Measurements from ENCODE around the gene GUCY2F.

Gene GUCY2F

GRCh38 chrX:109399831-109400230, 82.1 kb downstream of the GUCY2F start:
- Histone ChIP-seq H3K9ac (ENCODE audit: low read length) (no peak overlapping the region), H3K4me1 (ENCODE audit: low read length) (no peaks in the 10 kb centered on the region), H2AFZ (ENCODE audit: low read depth, low read length) (no peak overlapping the region), H3K4me3 (ENCODE audit: low read length) (no peak overlapping the region), H3K27ac (ENCODE audit: low read length) (no peak overlapping the region), H3K27me3 (ENCODE audit: low read depth, low read length) (no peaks in the 10 kb centered on the region), H3K79me2 (ENCODE audit: low read length) (no peaks in the 10 kb centered on the region), H3K36me3 (replicated peaks; ENCODE audit: low read depth, low read length) (no peaks in the 10 kb centered on the region), H3K4me2 (ENCODE audit: low read length) (no peak overlapping the region), H4K20me1 (ENCODE audit: insufficient read depth, low read length) (no peaks in the 10 kb centered on the region), H3K9me3 (ENCODE audit: insufficient read depth, low read length) (no peaks in the 10 kb centered on the region)
- no peak for TF ChIP-seq EZH2phosphoT487 (IDR thresholded peaks at IDR 0.05; ENCODE audit: low read depth)

GRCh38 chrX:109398833-109399232, 83.1 kb downstream of the GUCY2F start:
- Histone ChIP-seq H3K36me3 (replicated peaks; ENCODE audit: low read depth, low read length) (no peaks in the 10 kb centered on the region), H3K9ac (ENCODE audit: low read length) (no peak overlapping the region)
- TF ChIP-seq CTCF (IDR thresholded peaks at IDR 0.05; ENCODE audit: low read depth, low read length) (no peak), EZH2phosphoT487 (IDR thresholded peaks at IDR 0.05; ENCODE audit: low read depth) (no peak)

GRCh38 chrX:109398061-109398460, 83.8 kb downstream of the GUCY2F start:
- TF ChIP-seq EZH2phosphoT487 (IDR thresholded peaks at IDR 0.05; ENCODE audit: low read depth) (no peak), CTCF (IDR thresholded peaks at IDR 0.05; ENCODE audit: low read depth, low read length) (no peak)

More at GRCh38 chrX:109398833-109399232, 83.1 kb downstream of the GUCY2F start:
- H4K20me1 ChIP-seq (ENCODE audit: insufficient read depth, low read length): no peaks in the 10 kb centered on the region
- no peak overlapping the region for H3K4me3 ChIP-seq (ENCODE audit: low read length)
- no peak overlapping the region for H3K4me2 ChIP-seq (ENCODE audit: low read length)
- no peak overlapping the region for H3K27ac ChIP-seq (ENCODE audit: low read length)
- H3K9me3 ChIP-seq (ENCODE audit: insufficient read depth, low read length): no peaks in the 10 kb centered on the region
- no peak overlapping the region for H2AFZ ChIP-seq (ENCODE audit: low read depth, low read length)
- H3K27me3 ChIP-seq (ENCODE audit: low read depth, low read length): no peaks in the 10 kb centered on the region
- H3K4me1 ChIP-seq (ENCODE audit: low read length): no peaks in the 10 kb centered on the region
- H3K79me2 ChIP-seq (ENCODE audit: low read length): no peaks in the 10 kb centered on the region

GRCh38 chrX:109393859-109394258, 88.0 kb downstream of the GUCY2F start:
- peaks cover 1% of the 10 kb centered on the region; the same call in 1 of the 2 replicates for H3K4me1 ChIP-seq (ENCODE audit: low read length)

More at GRCh38 chrX:109398061-109398460, 83.8 kb downstream of the GUCY2F start:
- H4K20me1 ChIP-seq (ENCODE audit: insufficient read depth, low read length): no peaks in the 10 kb centered on the region
- H3K9ac ChIP-seq (ENCODE audit: low read length): no peak overlapping the region
- H3K27ac ChIP-seq (ENCODE audit: low read length): no peak overlapping the region
- no peaks in the 10 kb centered on the region for H3K27me3 ChIP-seq (ENCODE audit: low read depth, low read length)
- no peak overlapping the region for H2AFZ ChIP-seq (ENCODE audit: low read depth, low read length)
- no peaks in the 10 kb centered on the region for H3K9me3 ChIP-seq (ENCODE audit: insufficient read depth, low read length)
- H3K4me2 ChIP-seq (ENCODE audit: low read length): no peak overlapping the region
- no peaks in the 10 kb centered on the region for H3K36me3 ChIP-seq (replicated peaks; ENCODE audit: low read depth, low read length)
- no peak overlapping the region for H3K4me3 ChIP-seq (ENCODE audit: low read length)
- no peaks in the 10 kb centered on the region for H3K79me2 ChIP-seq (ENCODE audit: low read length)
- H3K4me1 ChIP-seq (ENCODE audit: low read length): no peaks in the 10 kb centered on the region

More at GRCh38 chrX:109393859-109394258, 88.0 kb downstream of the GUCY2F start:
- TF ChIP-seq EZH2phosphoT487 (IDR thresholded peaks at IDR 0.05; ENCODE audit: low read depth) (no peak), CTCF (IDR thresholded peaks at IDR 0.05; ENCODE audit: low read depth, low read length) (peak; percentile 47)
- Histone ChIP-seq H2AFZ (ENCODE audit: low read depth, low read length) (no peak overlapping the region), H3K4me2 (ENCODE audit: low read length) (0 out of 2 replicates have a peak overlapping the region, but pooled peaks have one; percentile 7), H3K4me3 (ENCODE audit: low read length) (no peak overlapping the region), H3K27ac (ENCODE audit: low read length) (no peak overlapping the region), H3K36me3 (replicated peaks; ENCODE audit: low read depth, low read length) (no peaks in the 10 kb centered on the region), H3K79me2 (ENCODE audit: low read length) (no peaks in the 10 kb centered on the region), H3K9ac (ENCODE audit: low read length) (no peak overlapping the region), H3K9me3 (ENCODE audit: insufficient read depth, low read length) (no peaks in the 10 kb centered on the region), H3K27me3 (ENCODE audit: low read depth, low read length) (no peaks in the 10 kb centered on the region), H4K20me1 (ENCODE audit: insufficient read depth, low read length) (no peaks in the 10 kb centered on the region)

Measured in OCI-LY3 (cell line).